K562 (cell line): Measurements from ENCODE around the gene PDE11A. TPM values are rescaled to one million over a fixed set of nuclear protein-coding genes. Genes with fewer than 3 reads are reported as not detected.

Experiments used
- AFF1 ChIP-seq, 2 experiments: fragments of 450-650 bp; IDR thresholded peaks; 2 replicates each; pipeline ENCODE4 v1.6.1; 2018; ENCODE audit warnings: mild to moderate bottlenecking in 2 of 2, low read depth in 1 of 2; ENCODE audit not compliant: partially characterized antibody in 2 of 2
- ATF2 ChIP-seq: sonication (generic); formaldehyde crosslinking; IDR thresholded peaks from 2 replicates; pipeline ENCODE4 v1.8.1; 2022; ENCODE audit warnings: missing genetic modification reagents
- CBFA2T3 ChIP-seq: fragments of 450-650 bp; IDR thresholded peaks from 2 replicates; pipeline ENCODE4 v1.6.1; 2017
- HDAC2 ChIP-seq: fragments of 450-650 bp; IDR thresholded peaks from 2 replicates; pipeline ENCODE4 v1.6.1; 2016; ENCODE audit warnings: mild to moderate bottlenecking
- JUND ChIP-seq, 2 experiments: IDR thresholded peaks; 2 replicates in 1 of 2; 3 replicates in 1 of 2; pipeline ENCODE4 v1.6.1; 2011; ENCODE audit warnings: borderline replicate concordance in 2 of 2, low read depth in 2 of 2, low read length in 2 of 2, improper control_type of control experiment in 1 of 2, missing biosample characterization in 1 of 2, missing genetic modification characterization in 1 of 2, missing genetic modification reagents in 1 of 2
- POLR3A ChIP-seq: IDR thresholded peaks from 2 replicates; pipeline ENCODE4 v1.6.1; 2011; ENCODE audit warnings: borderline replicate concordance, mild to moderate bottlenecking, moderate library complexity; ENCODE audit not compliant: insufficient read length, insufficient read depth; ENCODE audit errors: extremely low read depth
- SLC30A9 ChIP-seq: fragments of 250-450 bp; sonication (Bioruptor Pico); IDR thresholded peaks from 2 replicates; pipeline ENCODE4 v1.8.0; 2022; ENCODE audit warnings: mild to moderate bottlenecking, moderate library complexity
- ZBTB40 ChIP-seq, 2 experiments: fragments of 450-650 bp in 1 of 2; sonication (generic) in 1 of 2; formaldehyde crosslinking in 1 of 2; IDR thresholded peaks; 2 replicates each; pipeline versions ENCODE4 v1.7.1 to v1.9.0; 2016 to 2022; ENCODE audit warnings: inconsistent platforms in 1 of 2, mild to moderate bottlenecking in 1 of 2, missing genetic modification reagents in 1 of 2
- ZNF143 ChIP-seq: sonication (generic); formaldehyde crosslinking; IDR thresholded peaks from 2 replicates; pipeline ENCODE4 v1.9.0; 2022; ENCODE audit warnings: mild to moderate bottlenecking, missing genetic modification reagents
- ZNF174 ChIP-seq: fragments of 250-450 bp; sonication (Bioruptor Pico); IDR thresholded peaks from 2 replicates; pipeline ENCODE4 v1.4.0; 2020; ENCODE audit warnings: mild to moderate bottlenecking
- ZZZ3 ChIP-seq: fragments of 450-650 bp; IDR thresholded peaks from 2 replicates; pipeline ENCODE4 v1.6.1; 2016; ENCODE audit warnings: antibody characterized with exemption, mild to moderate bottlenecking, moderate library complexity
- polyA plus RNA-seq, 8 experiments: library from polyadenylated mRNA; depleted of rRNA in 4 of 8; stranded (reverse) in 5 of 8; unstranded in 3 of 8; fragments of >200 nt; fragmentation: Nextera tagmentation in 2 of 8; fragmentation: Illumina TruSeq in 1 of 8; extraction: Ambion mirVana in 2 of 8; extraction: Trizol in 1 of 8; gene quantifications; 2 replicates each; pipeline versions ENCODE4 v1.2.1 to v1.2.3, GENCODE V29; 2011 to 2014; ENCODE audit warnings: inconsistent platforms in 1 of 8, missing spikeins in 1 of 8
- total RNA-seq, 7 experiments: library from RNA; depleted of rRNA in 6 of 7; stranded (reverse); fragments of >200 nt in 6 of 7; fragmentation: Illumina TruSeq in 2 of 7; extraction: Trizol in 2 of 7; gene quantifications; 2 replicates each; pipeline versions ENCODE4 v1.2.1 to v1.2.3, GENCODE V29; 2011 to 2021; ENCODE audit warnings: low replicate concordance in 1 of 7

Gene PDE11A
- total and polyA plus RNA-seq, 9 of the 15 experiments (the other 6 are each of a cell fraction or from before 2014, with no cell fraction given) = 3.2 to 22.1 (median 5.7) TPM

- no peak for TF ChIP-seq ATF2 (CRISPR knock-in tag)
- no peak for TF ChIP-seq ZNF174 (CRISPR knock-in tag)
- no peak for TF ChIP-seq CBFA2T3
- no peak for TF ChIP-seq ZBTB40 (IDR thresholded peaks at IDR 0.05)
- no peak for TF ChIP-seq ZBTB40 (CRISPR knock-in tag; IDR thresholded peaks at IDR 0.05)
- peak; percentile 49; the same call in 1 of the 2 replicates for TF ChIP-seq HDAC2
- no peak for TF ChIP-seq SLC30A9 (CRISPR knock-in tag)
- no peak for TF ChIP-seq POLR3A
- TF ChIP-seq JUND (IDR thresholded peaks at IDR 0.05; ENCODE audit: borderline replicate concordance, low read depth, low read length) = peak; percentile 38; the same call in 1 of the 2 replicates
- TF ChIP-seq JUND (tag; IDR thresholded peaks at IDR 0.05; ENCODE audit: borderline replicate concordance, low read depth, low read length) = peak; percentile 33; the same call in 1 of the 3 replicates
- no peak for TF ChIP-seq AFF1 (IDR thresholded peaks at IDR 0.05; ENCODE audit: low read depth in 1 of 2, partially characterized antibody in 2 of 2)
- TF ChIP-seq ZNF143 (CRISPR knock-in tag) = no peak
- no peak for TF ChIP-seq ZZZ3
Measured at GRCh38 chr2:177763531-177764265, 308.9 kb downstream of the PDE11A start (continued).
